GM19463 (cell line): ENCODE data around the gene CEP152.

Experiments used
- ATAC-seq: cut with Tn5 transposase; IDR thresholded peaks from one replicate; pipeline ENCODE4 v1.9.1; 2021; ENCODE audit warnings: mild to moderate bottlenecking, moderate library complexity; ENCODE audit not compliant: unreplicated experiment

Gene CEP152

DNA sequence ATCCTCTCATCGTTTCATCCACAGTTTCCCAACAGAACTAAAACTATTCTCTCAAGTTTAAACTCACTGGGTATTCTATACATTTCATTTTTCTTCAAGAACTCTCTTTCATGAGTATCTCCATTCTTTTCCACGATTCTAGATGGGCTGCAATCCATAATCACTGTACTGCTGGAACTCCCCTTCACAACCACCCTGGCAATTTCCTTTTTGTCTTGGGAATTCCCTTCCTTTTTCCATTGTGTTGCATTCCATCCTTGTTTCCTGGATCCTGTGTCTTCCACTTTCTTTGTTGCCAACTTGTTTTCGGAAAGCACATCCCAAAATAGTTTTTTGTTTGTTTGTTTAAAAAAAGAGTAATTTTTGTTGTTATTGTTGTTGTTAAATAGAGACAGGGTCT, 98.3 kb downstream of the CEP152 start:
- ATAC-seq, result no peak

DNA sequence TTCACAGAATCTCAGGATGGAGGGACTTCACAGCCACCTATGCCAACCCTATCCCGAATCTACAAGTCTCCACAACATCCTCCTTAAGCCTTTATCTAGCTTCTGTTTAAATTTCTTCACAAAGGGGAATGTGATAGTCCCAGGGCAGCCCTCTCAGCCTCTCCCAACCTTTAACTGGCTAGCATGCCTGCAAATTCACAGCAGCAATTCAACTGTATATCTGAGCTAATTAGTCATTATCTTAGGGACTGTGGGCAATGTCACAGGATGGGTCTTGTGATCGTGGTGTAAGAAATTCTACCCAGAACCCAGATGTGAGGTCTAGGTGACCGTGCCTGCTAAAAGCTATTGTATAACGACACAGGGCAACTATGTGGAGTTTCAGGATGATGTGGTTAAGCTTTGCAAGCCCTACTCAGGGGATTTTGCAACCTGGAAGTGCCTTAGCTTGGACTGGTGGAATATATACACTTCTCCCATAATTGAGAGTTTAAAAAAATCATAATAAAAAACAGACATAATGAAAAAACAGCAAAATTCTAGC, 99.8 kb downstream of the CEP152 start:
- ATAC-seq, result no peak

DNA sequence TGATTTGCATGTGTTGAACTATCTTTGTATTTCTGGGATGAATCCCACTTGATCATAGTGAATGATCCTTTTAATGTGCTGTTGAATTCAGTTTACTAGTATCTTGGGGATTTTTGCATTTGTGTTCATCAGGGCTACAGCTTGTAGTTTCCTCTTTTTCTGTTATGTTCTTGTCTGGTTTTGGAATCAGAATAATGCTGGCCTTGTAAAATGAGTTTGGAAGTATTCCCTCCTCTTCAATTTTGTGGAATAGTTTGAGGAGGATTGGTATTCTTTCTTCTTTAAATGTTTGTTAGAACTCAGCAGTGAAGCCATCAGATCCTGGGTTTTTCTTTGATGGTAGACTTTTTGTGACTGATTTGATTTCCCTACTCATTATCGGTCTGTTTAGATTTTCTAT, 102.2 kb downstream of the CEP152 start:
- ATAC-seq, result no peak

- ATAC-seq, result no peak
Observed at GRCh38 chr15:48705381-48705780, 105.5 kb downstream of the CEP152 start.

DNA sequence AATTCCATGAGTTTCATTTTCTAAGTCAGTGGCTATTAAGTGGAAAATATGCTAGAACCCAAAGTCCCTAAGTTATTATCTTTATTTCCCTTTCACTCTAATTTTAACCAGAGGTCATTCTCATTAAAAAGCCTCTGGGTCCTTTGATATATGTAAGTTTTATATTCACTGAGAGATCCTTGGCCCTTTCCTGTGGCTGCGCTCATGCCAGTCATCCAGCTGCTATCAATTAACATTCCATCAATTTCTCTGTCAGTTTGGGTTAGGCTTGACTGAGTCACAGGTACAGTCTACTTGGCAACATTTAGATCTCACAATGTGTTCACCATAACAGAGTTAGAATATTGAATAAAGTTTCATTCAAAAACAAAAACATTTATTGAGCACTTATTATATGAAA, 107.3 kb downstream of the CEP152 start:
- ATAC-seq, result no peak

DNA sequence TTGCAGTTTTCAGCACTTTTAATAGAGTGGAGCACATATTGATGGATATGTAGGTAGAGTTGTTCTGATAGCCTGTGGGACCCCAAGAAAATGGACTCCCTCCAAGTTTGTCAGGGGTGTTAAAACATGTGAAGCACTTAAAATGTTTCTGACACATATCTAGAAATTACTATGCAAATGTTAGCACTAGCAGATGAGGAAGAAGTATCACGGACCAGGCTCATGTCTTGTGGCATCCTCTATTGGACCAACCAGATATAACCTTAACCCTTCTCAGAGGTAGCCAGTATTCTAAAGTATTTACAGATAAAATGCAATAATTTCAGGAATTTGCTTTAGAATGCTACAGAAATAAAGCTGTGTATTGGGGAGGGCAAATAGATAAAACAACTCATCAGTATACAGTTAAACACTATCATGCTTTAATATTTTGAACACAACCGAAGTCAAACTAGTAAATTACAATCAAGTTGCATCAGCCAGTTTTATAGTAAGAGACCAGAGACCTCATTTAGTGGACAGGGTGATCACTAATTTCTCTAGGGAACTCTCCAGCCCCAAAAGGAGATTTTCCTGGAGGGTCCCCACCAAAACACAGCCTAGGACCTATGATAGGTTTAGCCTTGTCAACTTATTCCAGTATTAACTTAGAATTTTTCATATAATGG, 108.2 kb downstream of the CEP152 start:
- ATAC-seq, result no peak

- ATAC-seq, result no peak
Observed at GRCh38 chr15:48696627-48697312, 114.1 kb downstream of the CEP152 start.

GRCh38 chr15:48695827-48696573, 114.9 kb downstream of the CEP152 start:
- ATAC-seq, result no peak

DNA sequence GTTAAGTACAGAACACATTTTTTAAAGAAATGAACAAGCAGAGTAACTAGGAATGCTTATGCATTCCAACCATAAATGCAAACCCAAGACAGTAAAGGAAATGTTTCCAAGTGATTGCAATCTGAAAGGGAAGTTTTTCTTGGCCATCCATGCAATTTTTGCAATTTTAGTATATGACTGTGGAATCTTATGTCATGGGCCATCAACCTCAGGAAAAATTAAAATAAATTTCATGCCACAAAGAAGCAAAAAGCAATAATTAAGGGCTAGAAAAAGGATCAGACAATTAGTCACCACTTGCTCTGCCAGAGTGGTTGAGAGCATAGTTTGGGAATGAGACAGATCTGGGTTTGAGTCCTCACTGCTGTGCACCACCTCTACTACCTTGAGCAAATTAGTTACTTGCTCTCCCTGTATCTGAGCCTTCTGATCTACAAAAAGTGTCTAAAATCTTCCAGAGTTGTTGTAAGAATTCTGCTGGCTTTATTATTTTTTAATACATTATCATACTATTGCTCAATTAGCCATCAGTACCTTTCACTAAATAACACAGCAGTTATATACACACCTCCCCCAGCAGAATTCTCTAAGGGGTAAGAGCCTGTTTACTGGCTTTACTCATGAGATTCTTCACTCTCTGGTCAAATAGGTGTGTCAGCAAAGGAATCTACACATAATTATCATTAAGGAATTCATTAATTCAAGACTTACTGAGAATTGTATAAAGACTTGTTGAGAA, 115.6 kb downstream of the CEP152 start:
- ATAC-seq, result no peak

GRCh38 chr15:48693484-48693883, 117.4 kb downstream of the CEP152 start:
- no peak for ATAC-seq

DNA sequence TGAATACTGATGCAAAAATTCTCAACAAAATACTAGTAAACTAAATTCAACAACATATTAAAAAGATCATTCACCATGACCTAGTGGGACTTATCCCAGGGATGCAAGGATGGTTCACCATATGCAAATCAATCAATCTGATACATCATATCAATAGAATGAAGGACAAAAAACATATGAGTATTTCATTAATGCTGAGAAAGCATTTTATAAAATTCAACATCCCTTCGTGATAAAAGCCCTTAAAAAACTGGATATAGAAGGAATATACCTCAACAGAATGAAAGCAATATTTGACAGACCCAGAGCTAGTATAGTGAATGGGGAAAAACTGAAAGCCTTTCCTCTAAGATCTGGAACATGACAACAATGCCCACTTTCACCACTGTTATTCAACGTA, 122.4 kb downstream of the CEP152 start:
- ATAC-seq, result no peak
